ENCODE measurements around the gene LSM2. TPM values are rescaled to one million over a fixed set of nuclear protein-coding genes. Genes with fewer than 3 reads are reported as not detected.

Gene LSM2
- total and polyA plus RNA-seq, 9 of the 15 experiments (the other 6 are each of a cell fraction or from before 2014, with no cell fraction given): 154 to 407 (median 223) TPM

DNA sequence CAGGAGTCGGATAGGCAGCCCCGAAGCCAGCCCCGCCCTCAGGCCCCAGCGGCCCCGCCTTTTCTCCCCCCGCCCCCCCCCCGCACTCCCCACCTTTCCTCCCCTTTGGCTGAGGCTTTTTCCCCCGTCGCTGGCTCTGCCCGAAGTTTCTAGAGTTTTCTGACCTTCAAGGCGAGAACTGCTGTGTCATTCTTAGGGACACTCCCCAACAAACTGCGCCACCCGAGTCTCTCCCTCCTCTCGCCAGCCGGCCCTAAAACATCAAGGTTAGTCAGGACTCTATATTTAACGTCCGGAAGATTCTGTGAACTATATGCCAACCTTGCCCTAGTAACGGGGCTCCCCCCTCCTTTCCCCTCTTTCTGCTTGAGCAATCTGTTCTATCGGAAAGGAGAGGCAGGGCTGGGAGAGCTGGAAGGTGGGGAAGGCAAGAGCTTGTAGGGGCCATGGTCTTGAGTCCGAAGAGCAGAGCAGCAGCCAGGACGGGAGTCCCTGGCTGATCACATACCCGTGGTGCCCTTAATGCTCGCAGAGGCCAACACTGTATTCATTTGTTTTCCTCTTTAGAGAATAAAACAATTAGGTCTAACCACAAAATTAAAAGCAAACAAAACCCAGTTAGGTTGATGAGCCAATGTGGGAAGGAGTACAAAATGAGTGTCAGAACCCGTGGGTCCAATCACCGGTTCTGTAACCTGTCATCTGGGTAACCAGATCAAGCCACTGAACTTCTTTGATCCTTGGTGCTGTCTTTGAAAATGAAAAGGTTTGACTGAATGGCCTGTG lies 15.5 kb upstream of the LSM2 start (continued):
- TF ChIP-seq, protein P1, sequence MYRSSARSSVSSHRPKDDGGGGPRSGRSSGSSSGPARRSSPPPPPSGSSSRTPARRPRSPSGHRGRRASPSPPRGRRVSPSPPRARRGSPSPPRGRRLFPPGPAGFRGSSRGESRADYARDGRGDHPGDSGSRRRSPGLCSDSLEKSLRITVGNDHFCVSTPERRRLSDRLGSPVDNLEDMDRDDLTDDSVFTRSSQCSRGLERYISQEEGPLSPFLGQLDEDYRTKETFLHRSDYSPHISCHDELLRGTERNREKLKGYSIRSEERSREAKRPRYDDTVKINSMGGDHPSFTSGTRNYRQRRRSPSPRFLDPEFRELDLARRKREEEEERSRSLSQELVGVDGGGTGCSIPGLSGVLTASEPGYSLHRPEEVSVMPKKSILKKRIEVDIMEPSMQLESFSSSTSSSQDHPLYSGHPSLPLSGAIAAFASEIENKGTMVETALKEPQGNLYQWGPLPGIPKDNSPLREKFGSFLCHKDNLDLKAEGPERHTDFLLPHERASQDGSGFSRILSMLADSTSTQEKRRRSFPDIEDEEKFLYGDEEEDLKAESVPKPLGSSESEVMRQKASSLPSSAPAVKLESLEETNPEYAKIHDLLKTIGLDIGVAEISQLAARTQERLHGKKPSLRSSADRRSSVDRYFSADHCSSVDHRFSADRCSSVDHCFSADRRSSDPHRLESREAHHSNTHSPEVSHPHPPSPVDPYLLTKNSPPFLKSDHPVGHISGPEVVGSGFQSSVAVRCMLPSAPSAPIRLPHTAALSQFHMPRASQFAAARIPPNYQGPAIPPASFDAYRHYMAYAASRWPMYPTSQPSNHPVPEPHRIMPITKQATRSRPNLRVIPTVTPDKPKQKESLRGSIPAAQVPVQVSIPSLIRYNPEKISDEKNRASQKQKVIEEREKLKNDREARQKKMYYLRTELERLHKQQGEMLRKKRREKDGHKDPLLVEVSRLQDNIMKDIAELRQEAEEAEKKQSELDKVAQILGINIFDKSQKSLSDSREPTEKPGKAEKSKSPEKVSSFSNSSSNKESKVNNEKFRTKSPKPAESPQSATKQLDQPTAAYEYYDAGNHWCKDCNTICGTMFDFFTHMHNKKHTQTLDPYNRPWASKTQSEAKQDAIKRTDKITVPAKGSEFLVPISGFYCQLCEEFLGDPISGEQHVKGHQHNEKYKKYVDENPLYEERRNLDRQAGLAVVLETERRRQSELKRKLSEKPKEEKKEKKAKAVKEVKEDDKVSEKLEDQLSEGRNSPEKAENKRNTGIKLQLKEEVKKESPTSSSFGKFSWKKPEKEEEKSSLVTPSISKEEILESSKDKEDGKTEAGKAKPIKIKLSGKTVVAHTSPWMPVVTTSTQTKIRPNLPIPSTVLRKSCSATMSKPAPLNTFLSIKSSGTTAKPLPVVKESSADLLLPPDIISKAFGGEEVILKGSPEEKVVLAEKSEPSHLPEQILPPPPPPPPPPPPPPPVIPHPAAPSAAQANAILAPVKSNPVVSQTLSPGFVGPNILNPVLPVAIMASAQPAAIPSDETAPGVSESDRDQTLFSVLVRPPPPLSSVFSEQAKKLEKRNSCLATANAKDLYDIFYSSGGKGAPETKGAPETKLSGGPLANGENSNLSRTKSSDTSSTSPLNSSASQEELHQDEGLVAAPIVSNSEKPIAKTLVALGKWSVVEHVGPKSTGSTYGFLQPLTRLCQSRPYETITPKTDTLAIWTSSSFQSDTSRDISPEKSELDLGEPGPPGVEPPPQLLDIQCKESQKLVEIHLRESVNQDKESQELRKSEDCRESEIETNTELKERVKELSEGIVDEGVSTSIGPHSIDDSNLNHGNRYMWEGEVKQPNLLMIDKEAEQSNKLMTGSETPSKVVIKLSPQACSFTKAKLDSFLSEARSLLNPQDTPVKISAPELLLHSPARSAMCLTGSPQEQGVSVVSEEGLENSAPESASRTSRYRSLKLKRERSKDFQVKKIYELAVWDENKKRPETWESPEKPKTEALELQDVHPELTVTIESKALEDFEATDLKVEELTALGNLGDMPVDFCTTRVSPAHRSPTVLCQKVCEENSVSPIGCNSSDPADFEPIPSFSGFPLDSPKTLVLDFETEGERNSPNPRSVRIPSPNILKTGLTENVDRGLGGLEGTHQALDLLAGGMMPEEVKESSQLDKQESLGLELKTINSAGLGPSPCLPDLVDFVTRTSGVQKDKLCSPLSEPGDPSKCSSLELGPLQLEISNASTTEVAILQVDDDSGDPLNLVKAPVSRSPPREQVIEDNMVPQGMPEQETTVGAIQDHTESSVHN (IDR thresholded peaks at IDR 0.05; ENCODE audit: borderline replicate concordance in 1 of 2, low read depth in 1 of 2): no peak
- TF ChIP-seq NRF1 (conservative IDR thresholded peaks at IDR 0.05 in 1 of 2, IDR thresholded peaks at IDR 0.05 in 1 of 2): 0 out of 4 replicates have a peak, but pooled peaks have one; percentile 4 to 7
- no peak for TF ChIP-seq CREBBP (IDR thresholded peaks at IDR 0.05; ENCODE audit: low read depth, low read length)
- no peak for TF ChIP-seq MIER1 (IDR thresholded peaks at IDR 0.05; ENCODE audit: low read depth)
- no peak for TF ChIP-seq MEIS2 (IDR thresholded peaks at IDR 0.05; ENCODE audit: partially characterized antibody)
- no peak for TF ChIP-seq ZNF57 (CRISPR knock-in tag; IDR thresholded peaks at IDR 0.05)
- TF ChIP-seq, protein P2, sequence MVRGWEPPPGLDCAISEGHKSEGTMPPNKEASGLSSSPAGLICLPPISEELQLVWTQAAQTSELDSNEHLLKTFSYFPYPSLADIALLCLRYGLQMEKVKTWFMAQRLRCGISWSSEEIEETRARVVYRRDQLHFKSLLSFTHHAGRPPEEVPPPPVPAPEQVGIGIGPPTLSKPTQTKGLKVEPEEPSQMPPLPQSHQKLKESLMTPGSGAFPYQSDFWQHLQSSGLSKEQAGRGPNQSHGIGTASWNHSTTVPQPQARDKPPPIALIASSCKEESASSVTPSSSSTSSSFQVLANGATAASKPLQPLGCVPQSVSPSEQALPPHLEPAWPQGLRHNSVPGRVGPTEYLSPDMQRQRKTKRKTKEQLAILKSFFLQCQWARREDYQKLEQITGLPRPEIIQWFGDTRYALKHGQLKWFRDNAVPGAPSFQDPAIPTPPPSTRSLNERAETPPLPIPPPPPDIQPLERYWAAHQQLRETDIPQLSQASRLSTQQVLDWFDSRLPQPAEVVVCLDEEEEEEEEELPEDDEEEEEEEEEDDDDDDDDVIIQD (CRISPR knock-in tag; IDR thresholded peaks at IDR 0.05): peak; percentile 70; the same call in 1 of the 2 replicates
- 0 out of 2 replicates have a peak, but pooled peaks have one; percentile 7 for TF ChIP-seq ZNF165 (CRISPR knock-in tag; IDR thresholded peaks at IDR 0.05; ENCODE audit: borderline replicate concordance)
- TF ChIP-seq MYBL2 (IDR thresholded peaks at IDR 0.05; ENCODE audit: low read depth): no peak
- TF ChIP-seq MYBL2 (CRISPR knock-in tag; IDR thresholded peaks at IDR 0.05; ENCODE audit: borderline replicate concordance): no peak
- TF ChIP-seq, protein P3, sequence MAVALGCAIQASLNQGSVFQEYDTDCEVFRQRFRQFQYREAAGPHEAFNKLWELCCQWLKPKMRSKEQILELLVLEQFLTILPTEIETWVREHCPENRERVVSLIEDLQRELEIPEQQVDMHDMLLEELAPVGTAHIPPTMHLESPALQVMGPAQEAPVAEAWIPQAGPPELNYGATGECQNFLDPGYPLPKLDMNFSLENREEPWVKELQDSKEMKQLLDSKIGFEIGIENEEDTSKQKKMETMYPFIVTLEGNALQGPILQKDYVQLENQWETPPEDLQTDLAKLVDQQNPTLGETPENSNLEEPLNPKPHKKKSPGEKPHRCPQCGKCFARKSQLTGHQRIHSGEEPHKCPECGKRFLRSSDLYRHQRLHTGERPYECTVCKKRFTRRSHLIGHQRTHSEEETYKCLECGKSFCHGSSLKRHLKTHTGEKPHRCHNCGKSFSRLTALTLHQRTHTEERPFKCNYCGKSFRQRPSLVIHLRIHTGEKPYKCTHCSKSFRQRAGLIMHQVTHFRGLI (CRISPR knock-in tag; IDR thresholded peaks at IDR 0.05): no peak; the same call in 1 of the 2 replicates
- TF ChIP-seq SIN3B (IDR thresholded peaks at IDR 0.05; ENCODE audit: low read depth): no peak
- TF ChIP-seq ZC3H8 (IDR thresholded peaks at IDR 0.05): no peak
- TF ChIP-seq FOS (IDR thresholded peaks at IDR 0.05; ENCODE audit: extremely low read depth, insufficient read length): no peak
- peak; percentile 85 for TF ChIP-seq GTF2A2 (tag; IDR thresholded peaks at IDR 0.05)
- peak; percentile 75 for TF ChIP-seq PML (IDR thresholded peaks at IDR 0.05; ENCODE audit: low read length)
- peak; percentile 7; the same call in 1 of the 2 replicates for TF ChIP-seq TCFL5 (CRISPR knock-in tag; conservative IDR thresholded peaks at IDR 0.05)
